Measurements from ENCODE around the gene TPCN1.

GRCh38 chr12:113284751-113285150 is 63.5 kb downstream of the TPCN1 start:
- TF ChIP-seq CTCF (IDR thresholded peaks at IDR 0.05) (no peak), JUND (IDR thresholded peaks at IDR 0.05) (no peak), EP300 (IDR thresholded peaks at IDR 0.05; ENCODE audit: borderline replicate concordance in 1 of 2, low read depth in 1 of 2, low read length in 1 of 2) (no peak), GATA2 (CRISPR knock-in tag; IDR thresholded peaks at IDR 0.05) (no peak), POLR2AphosphoS5 (IDR thresholded peaks at IDR 0.05; ENCODE audit: low read depth, low read length) (no peak), USF1 (IDR thresholded peaks at IDR 0.05; ENCODE audit: borderline replicate concordance, low read depth) (no peak), RFX5 (IDR thresholded peaks at IDR 0.05; ENCODE audit: low read length) (no peak), EZH2phosphoT487 (IDR thresholded peaks at IDR 0.05; ENCODE audit: borderline replicate concordance, low read depth) (no peak), RCOR1 (IDR thresholded peaks at IDR 0.05; ENCODE audit: low read length) (no peak), RAD21 (IDR thresholded peaks at IDR 0.05; ENCODE audit: low read length) (no peak), NRF1 (IDR thresholded peaks at IDR 0.05; ENCODE audit: low read depth, low read length) (no peak), CHD2 (IDR thresholded peaks at IDR 0.05; ENCODE audit: low read length, partially characterized antibody) (no peak), SMC3 (IDR thresholded peaks at IDR 0.05; ENCODE audit: low read depth, low read length) (no peak), IRF3 (IDR thresholded peaks at IDR 0.05; ENCODE audit: low read depth, low read length) (no peak)
